Activated naive CD8-positive, alpha-beta T cell treated with anti-CD3 and anti-CD28 coated beads, Interleukin-2, amount 50 U/mL, for 16 hours (primary cell): ENCODE results near the gene PPP3R1.

Experiments used
- DNase-seq: peaks from one replicate; pipeline ENCODE4 v3.0.0-alpha.2; 2020; ENCODE audit warnings: low read depth, low spot score

Gene PPP3R1

DNA sequence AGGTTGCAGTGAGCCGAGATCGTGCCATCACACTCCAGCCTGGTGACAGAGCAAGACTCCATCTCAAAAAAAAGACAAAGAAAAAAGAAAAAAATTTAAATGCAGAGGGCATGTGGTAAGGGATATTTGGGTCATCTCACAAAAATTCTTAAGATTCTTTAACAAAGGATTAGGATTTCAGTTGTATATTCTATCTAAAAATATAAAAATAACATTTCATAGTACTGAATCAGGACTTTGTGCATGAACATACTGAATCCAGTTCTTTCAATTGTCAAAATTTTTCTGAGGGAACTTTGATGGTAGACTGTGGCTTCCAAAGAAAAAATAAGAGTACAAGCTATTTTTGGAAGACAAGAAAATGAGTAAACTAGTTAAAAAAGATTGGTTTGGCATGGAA, 6.5 kb upstream of the PPP3R1 start:
- DNase-seq = no peak

- DNase-seq = no peak
Observed at GRCh38 chr2:68256093-68256450, 3.7 kb upstream of the PPP3R1 start.

- DNase-seq = no peak
Observed at GRCh38 chr2:68253219-68254068, 1.1 kb upstream of the PPP3R1 start.

DNA sequence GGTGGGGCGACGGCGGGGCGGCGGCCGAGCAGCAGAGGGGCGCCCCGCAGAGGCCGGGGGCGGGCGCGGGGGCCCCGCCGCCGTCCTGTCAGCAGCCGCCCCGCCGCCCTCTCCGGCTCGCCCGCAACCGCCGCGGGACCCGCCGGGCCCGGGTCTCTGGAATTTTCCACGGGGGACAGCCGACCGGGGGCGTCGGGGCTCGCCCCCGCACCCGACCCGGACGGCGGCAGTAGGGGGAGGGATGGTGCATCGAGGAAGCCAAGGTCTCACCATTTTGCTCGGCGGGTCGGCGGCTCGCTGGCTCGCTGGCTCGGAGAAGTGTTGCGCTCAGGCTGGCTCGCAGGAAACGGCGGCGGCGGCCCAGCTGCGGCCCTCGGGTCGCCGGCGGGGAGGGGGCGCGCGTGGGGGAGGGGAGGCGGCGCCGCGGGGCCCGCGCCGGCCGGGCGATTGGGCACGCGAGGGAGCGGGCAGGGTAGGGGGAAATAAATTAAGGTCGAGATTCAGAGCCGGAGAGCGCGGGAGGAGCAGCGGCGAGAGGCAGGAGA, 405 bp downstream of the PPP3R1 start:
- DNase-seq = peak; percentile 4

GRCh38 chr2:68251187-68251854, 1.0 kb downstream of the PPP3R1 start:
- DNase-seq = peak; percentile 39

- DNase-seq = no peak
Observed at GRCh38 chr2:68250652-68251186, 1.6 kb downstream of the PPP3R1 start.

- DNase-seq = no peak
Observed at GRCh38 chr2:68250196-68250595, 2.1 kb downstream of the PPP3R1 start.

- DNase-seq = no peak
Observed at GRCh38 chr2:68248806-68249205, 3.5 kb downstream of the PPP3R1 start.

GRCh38 chr2:68248361-68248760, 4.0 kb downstream of the PPP3R1 start:
- DNase-seq = no peak

GRCh38 chr2:68246396-68246795, 5.9 kb downstream of the PPP3R1 start:
- DNase-seq = no peak

DNA sequence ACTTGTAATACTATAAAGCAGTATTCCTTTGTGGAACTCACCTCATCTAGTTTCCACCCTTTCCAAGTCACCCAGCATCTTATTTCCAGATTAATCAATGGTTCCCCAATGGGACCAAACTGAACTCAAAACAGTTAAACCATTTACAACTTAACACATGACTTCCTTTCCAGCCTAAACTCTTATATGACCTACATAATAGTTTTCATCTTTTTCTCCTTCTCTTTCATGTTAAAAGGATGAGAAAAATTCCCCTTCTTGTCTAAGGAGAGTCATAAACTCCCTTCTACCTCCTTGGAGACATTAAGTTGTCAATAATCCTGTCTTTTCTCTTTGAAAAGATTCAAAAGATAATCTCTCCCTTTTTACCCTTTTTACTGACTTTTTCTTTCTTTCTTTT, 6.7 kb downstream of the PPP3R1 start:
- DNase-seq = no peak

- DNase-seq = no peak
Observed at GRCh38 chr2:68245066-68245465, 7.3 kb downstream of the PPP3R1 start.

- no peak for DNase-seq
Observed at GRCh38 chr2:68244456-68244855, 7.9 kb downstream of the PPP3R1 start.

- DNase-seq = no peak
Observed at GRCh38 chr2:68241732-68242131, 10.6 kb downstream of the PPP3R1 start.

- DNase-seq = no peak
Observed at GRCh38 chr2:68240446-68240845, 11.9 kb downstream of the PPP3R1 start.

DNA sequence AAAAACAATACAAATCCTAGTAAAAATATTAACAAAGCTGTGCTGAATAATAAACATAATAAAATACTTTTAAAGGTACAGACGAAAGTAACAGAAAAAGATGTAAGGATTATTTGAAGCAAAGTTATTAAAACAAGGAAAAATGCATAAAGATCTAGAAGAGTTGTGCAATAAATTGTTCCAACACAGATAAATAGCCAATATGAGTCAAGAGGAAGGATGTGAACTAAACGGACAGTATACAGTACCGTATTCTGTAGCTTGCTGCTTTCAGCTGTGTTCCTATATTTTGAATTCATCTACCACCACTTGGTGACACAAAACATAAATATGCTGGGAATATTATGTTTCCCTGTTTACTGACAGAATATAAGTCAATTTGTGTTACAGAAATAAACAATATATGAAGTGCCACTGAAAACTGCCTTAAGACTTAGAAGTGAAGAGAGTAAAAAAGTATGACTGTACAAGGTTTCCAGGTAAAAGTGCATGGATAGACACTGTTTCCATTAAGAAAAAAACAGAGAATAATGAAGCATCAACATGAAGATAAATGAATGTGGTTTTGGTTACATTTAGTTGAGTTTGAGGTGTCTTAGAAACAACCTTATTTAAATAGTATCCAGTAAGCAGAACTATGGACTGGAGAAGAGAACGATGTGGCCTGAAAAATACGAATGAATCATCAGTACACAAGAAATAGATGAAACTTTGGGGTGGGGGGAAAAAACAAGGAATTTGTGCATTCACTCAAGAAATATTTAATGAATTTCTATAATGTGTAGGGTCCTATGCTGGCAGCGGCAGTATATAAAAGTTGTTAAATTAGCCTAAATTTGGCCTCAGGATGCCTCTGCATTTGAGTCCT, 13.1 kb downstream of the PPP3R1 start:
- no peak for DNase-seq

GRCh38 chr2:68237976-68238580, 14.3 kb downstream of the PPP3R1 start:
- no peak for DNase-seq

- DNase-seq = no peak
Observed at GRCh38 chr2:68237404-68237803, 14.9 kb downstream of the PPP3R1 start.

DNA sequence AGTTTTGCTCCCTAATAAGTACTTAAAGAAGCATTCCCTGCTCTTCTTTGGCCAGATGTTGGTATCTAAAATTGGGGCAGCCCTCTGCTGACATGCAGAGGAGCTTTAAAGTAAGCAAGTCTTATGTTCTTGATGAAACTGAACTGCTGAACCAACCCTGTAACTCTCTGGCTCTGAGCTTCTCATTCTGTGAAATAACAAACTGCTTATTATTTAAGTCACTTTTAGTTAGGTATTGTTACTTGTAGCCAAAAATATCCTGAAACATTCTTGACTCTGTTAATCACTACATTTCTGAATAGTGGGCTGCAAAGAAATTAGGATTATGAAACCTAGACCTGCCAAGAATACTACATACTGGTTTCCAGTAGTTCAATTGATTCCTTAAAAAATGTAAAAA, 15.5 kb downstream of the PPP3R1 start:
- DNase-seq = no peak

GRCh38 chr2:68236103-68236734, 16.1 kb downstream of the PPP3R1 start:
- no peak for DNase-seq

DNA sequence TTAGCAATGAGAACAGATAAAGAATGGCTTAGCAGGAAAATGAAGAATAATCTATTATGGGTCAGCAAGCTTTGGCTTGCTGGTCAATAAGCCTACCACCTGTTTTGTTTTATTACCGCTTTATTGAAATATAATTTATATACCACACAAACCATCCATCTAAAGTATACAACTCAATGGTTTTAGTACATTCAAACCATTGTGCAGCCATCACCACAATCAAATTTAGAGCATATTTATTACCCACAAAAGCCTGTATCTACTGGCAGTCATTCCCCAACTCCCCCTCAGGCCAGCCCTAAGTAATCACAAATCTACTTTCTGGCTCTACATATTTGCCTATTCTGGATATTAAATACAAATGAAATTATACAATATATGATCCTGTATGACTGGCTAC, 17.2 kb downstream of the PPP3R1 start:
- no peak for DNase-seq
